MCF 10A (cell line): ENCODE data around the gene PDCD2L. TPM values are rescaled to one million over a fixed set of nuclear protein-coding genes. Genes with fewer than 3 reads are reported as not detected.

Source experiments
- BruUV-seq: library from RNA; stranded (reverse); fragments of 400-500 nt; replicated peaks from 2 replicates; lab custom pipeline; 2021; lab: Mats Ljungman, UMichigan
- CTCF ChIA-PET: fragments of 300-600 bp; sonication (Branson Sonifier 250); formaldehyde crosslinking; extraction: SDS; loops from one replicate; lab custom pipeline; 2021; ENCODE audit warnings: antibody characterized with exemption, inconsistent platforms; lab: Yijun Ruan, JAX
- POLR2A ChIA-PET: fragments of 300-600, 350-650 bp; sonication (Branson Sonifier 250); formaldehyde crosslinking; extraction: SDS; loops from one replicate; lab custom pipeline; 2020; ENCODE audit warnings: antibody characterized with exemption, inconsistent platforms; lab: Yijun Ruan, JAX
- DNase-seq: peaks from one replicate; pipeline ENCODE4 v3.0.0-alpha.2; 2018; ENCODE audit not compliant: unreplicated experiment
- H3K27ac Mint-ChIP-seq: one replicate; pipeline ENCODE4 v1.8.0; 2022; ENCODE audit warnings: mild to moderate bottlenecking, low read depth, mixed read lengths; ENCODE audit not compliant: unreplicated experiment
- H3K27me3 Mint-ChIP-seq: one replicate; pipeline ENCODE4 v1.8.0; 2022; ENCODE audit warnings: mixed read lengths; ENCODE audit not compliant: insufficient read depth, unreplicated experiment
- H3K36me3 Mint-ChIP-seq: one replicate; pipeline ENCODE4 v1.8.0; 2022; ENCODE audit warnings: mild to moderate bottlenecking, moderate library complexity, mixed read lengths; ENCODE audit not compliant: insufficient read depth, unreplicated experiment
- H3K4me1 Mint-ChIP-seq: one replicate; pipeline ENCODE4 v1.8.0; 2022; ENCODE audit warnings: mixed read lengths; ENCODE audit not compliant: insufficient read depth, unreplicated experiment
- H3K4me3 Mint-ChIP-seq: one replicate; pipeline ENCODE4 v1.8.0; 2022; ENCODE audit warnings: mild to moderate bottlenecking, moderate library complexity, mixed read lengths; ENCODE audit not compliant: unreplicated experiment
- H3K9me3 Mint-ChIP-seq: one replicate; pipeline ENCODE4 v1.8.0; 2022; ENCODE audit warnings: mixed read lengths; ENCODE audit not compliant: unreplicated experiment
- intact Hi-C: fragments of 100-400 bp; cut with micrococcal nuclease; formaldehyde crosslinking; loops from 2 replicates; pipeline ENCODE4 v1.14.1; 2022
- total RNA-seq: library from RNA; stranded (reverse); gene quantifications from 2 replicates; pipeline ENCODE4 v1.2.3, GENCODE V29; 2022
- TF ChIP-seq, protein P1 (sequence below): fragments of 200-600 bp; IDR thresholded peaks from one replicate; pipeline ENCODE4 v1.8.0; 2022; ENCODE audit warnings: antibody characterized with exemption, mild to moderate bottlenecking; ENCODE audit not compliant: unreplicated experiment

Gene PDCD2L
- total RNA-seq, 1 experiment from 2014 or later = 24.4 TPM

DNA sequence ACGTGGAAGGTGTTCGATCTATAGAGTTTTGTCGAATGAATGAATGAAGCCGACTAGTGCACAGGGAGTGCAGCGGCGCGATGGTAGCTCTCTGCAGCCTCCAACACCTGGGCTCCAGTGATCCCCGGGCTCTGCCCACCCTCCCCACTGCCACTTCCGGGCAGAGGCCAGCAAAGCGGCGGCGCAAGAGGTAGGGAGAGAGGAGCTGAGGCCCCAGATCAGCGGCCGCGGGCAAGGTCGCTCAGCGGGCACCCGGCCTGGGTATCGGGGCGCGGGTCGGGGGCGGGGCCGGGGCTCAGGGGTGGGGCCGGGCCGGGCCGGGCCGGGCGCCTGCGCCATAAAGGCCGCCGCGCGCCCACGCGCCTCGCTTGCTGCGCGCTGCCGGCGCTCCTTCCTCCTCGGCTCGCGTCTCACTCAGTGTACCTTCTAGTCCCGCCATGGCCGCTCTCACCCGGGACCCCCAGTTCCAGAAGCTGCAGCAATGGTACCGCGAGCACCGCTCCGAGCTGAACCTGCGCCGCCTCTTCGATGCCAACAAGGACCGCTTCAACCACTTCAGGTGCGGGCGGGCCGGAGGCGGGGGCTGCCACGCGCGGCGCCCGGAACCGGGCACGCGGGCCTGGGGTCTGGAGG, 39.3 kb upstream of the PDCD2L start, which contains the start of gene GPI:
GPI (plus strand) TSS at position 367 of the 633 bp plus-strand sequence; CDS start at position 438, 71 bp downstream.
- intact Hi-C loops = no loop called here
- CTCF ChIA-PET = interaction anchor here (0.5 to 1.1 kb wide), 5 partner anchors 11 to 239 kb away, joined by 3 to 4 read pairs (median 4); no protein-coding TSS in a partner anchor

DNA sequence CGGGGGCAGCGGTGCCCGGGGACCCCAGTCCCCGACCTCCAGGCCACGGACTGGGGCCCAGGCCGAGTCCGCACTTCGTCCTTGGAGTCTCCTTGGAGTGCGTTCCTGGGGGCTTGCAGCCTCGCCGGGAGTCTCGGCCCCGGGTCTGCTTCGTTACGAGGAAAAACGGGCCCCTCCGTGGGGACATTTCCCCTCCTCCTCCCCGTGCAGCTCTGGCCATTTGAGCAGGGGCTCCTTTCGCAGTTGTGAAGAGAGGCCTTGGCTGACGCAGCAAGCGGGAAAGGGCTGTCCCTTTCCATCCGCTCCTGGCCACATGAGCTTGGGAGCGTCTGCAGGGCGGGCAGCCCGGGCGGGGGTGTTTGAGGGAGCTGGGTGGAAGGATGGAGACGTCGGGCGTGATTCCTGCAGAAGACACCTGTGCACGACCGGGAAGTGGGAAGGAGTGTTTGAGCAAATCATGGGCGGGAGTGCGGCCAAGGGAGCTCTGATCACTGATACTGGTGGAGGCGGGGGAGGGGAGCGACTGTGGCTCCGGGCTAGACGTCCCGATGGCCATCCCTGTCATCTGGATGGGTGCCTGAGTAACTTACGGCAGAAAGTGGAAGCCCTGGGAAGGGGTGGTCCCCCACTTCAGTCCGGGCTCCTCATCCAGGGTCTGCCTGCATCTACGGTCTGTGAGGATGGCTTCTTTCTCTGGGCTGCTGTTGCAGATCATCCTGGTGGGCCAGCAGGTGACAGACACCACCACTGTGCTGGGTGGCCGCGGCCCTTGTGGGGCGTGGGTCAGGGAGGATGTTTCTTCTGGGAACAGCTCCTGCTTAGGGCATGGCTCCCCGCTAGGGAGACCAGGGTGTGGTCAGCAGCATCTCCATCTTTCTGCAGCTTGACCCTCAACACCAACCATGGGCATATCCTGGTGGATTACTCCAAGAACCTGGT, 38.5 kb upstream of the PDCD2L start:
- no peaks in the 10 kb centered on the region for H3K9me3 Mint-ChIP-seq
- TF ChIP-seq, protein P1, sequence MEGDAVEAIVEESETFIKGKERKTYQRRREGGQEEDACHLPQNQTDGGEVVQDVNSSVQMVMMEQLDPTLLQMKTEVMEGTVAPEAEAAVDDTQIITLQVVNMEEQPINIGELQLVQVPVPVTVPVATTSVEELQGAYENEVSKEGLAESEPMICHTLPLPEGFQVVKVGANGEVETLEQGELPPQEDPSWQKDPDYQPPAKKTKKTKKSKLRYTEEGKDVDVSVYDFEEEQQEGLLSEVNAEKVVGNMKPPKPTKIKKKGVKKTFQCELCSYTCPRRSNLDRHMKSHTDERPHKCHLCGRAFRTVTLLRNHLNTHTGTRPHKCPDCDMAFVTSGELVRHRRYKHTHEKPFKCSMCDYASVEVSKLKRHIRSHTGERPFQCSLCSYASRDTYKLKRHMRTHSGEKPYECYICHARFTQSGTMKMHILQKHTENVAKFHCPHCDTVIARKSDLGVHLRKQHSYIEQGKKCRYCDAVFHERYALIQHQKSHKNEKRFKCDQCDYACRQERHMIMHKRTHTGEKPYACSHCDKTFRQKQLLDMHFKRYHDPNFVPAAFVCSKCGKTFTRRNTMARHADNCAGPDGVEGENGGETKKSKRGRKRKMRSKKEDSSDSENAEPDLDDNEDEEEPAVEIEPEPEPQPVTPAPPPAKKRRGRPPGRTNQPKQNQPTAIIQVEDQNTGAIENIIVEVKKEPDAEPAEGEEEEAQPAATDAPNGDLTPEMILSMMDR = no peak
- peak overlapping the region; percentile 99 for H3K4me3 Mint-ChIP-seq
- BruUV-seq = no TSS peak
- ChIA-PET POLR2A (interaction anchor here (0.7 to 2.1 kb wide), 10 partner anchors 9 to 100 kb away, joined by 3 to 7 read pairs (median 5); partner anchors contain the start of gene UBA2), CTCF (interaction anchor here (0.5 to 1.1 kb wide), 5 partner anchors 10 to 1421 kb away, joined by 3 to 4 read pairs (median 3); no protein-coding TSS in a partner anchor)
- peaks cover 35% of the 10 kb centered on the region for H3K36me3 Mint-ChIP-seq
- H3K27me3 Mint-ChIP-seq = no peaks in the 10 kb centered on the region
- peak overlapping the region; percentile 77 for H3K27ac Mint-ChIP-seq
- peak; percentile 47 for DNase-seq
- intact Hi-C loops = no loop called here
- H3K4me1 Mint-ChIP-seq = peaks cover 32% of the 10 kb centered on the region

More for the DNA sequence above, 39.3 kb upstream of the PDCD2L start, which contains the start of gene GPI:
- Mint-ChIP-seq H3K27ac (peak within 1 kb of the TSS; percentile 77), H3K36me3 (peaks cover 28% of the 10 kb centered on the region), H3K4me3 (peak within 1 kb of the TSS; percentile 99), H3K9me3 (no peaks in the 10 kb centered on the region), H3K27me3 (no peaks in the 10 kb centered on the region), H3K4me1 (peaks cover 34% of the 10 kb centered on the region)
- BruUV-seq = no TSS peak
- POLR2A ChIA-PET = interaction anchor here (0.9 to 2.1 kb wide), 8 partner anchors 8 to 65 kb away, joined by 3 to 7 read pairs (median 4); partner anchors contain the start of gene UBA2
- TF ChIP-seq, protein P1 = no peak
- peak; percentile 62 for DNase-seq

DNA sequence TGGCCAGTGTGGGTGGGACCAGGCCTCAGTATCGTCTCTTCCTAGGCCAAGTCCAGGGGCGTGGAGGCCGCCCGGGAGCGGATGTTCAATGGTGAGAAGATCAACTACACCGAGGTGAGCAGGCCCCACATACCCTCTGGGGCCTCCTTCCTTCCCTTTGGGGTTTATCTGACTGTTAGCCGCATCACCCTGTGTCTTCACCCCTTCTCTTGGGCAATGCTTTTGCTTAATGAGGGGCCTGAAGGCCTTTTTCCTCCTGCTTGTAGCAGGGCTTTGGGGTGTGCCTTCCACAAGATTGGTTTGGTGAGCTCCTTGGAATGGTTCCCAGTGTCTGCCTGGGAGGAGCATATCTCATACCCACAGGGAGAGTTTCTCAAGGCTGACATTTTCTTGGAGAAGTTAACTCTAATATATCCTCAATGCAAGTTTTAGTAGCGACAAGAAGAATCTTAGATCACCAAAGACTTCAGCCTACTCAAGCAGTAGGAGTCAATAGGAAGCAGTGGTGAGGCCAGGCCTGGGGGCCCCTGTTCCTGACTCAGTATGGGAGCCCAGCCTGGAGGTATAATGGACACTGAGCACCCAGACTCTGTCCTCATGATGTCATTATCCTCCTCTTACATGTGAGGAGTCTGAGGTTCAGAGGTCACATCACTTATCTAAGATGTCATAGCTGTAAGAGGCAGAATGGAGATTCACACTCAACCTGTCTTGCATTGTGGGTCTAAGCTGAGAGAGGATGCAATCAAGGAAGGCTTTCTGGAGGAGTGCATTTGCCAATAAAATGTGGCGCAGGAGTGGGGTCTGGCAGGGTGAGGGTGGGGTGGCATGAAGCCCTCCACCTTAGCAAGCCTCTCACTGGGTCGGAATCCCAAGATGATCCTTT, 37.2 kb upstream of the PDCD2L start:
- Mint-ChIP-seq H3K4me3 (peak overlapping the region; percentile 99), H3K27me3 (no peaks in the 10 kb centered on the region), H3K36me3 (peaks cover 46% of the 10 kb centered on the region), H3K4me1 (peaks cover 32% of the 10 kb centered on the region), H3K27ac (no peak overlapping the region), H3K9me3 (no peaks in the 10 kb centered on the region)
- TSS peak; percentile 16 for BruUV-seq
- TF ChIP-seq, protein P1 = no peak
- CTCF ChIA-PET = interaction anchor here (0.6 to 0.8 kb wide), 3 partner anchors 21 to 146 kb away, joined by 3 read pairs; no protein-coding TSS in a partner anchor
- POLR2A ChIA-PET = interaction anchor here (1.9 to 2.1 kb wide), 2 partner anchors 14 to 63 kb away, joined by 6 to 7 read pairs; no protein-coding TSS in a partner anchor
- intact Hi-C loops = no loop called here
- DNase-seq = peak; percentile 72
